SK-N-MC (cell line): ENCODE data around the gene HOXA6.

Experiments used
- EZH2 ChIP-seq: fragments of 200-600 bp; sonication (generic); IDR thresholded peaks from one replicate; pipeline ENCODE4 v1.6.1; 2017; ENCODE audit warnings: antibody characterized with exemption
- FOXP2 ChIP-seq: optimal IDR thresholded peaks from 2 replicates; pipeline ENCODE3; 2011; ENCODE audit warnings: mild to moderate bottlenecking, moderate library complexity; ENCODE audit not compliant: insufficient read depth; ENCODE audit errors: extremely low read length, control extremely low read depth
- POLR2AphosphoS5 ChIP-seq: IDR thresholded peaks from 2 replicates; pipeline ENCODE4 v1.6.1; 2012; ENCODE audit warnings: mild to moderate bottlenecking, low read depth, low read length, borderline replicate concordance

DNA sequence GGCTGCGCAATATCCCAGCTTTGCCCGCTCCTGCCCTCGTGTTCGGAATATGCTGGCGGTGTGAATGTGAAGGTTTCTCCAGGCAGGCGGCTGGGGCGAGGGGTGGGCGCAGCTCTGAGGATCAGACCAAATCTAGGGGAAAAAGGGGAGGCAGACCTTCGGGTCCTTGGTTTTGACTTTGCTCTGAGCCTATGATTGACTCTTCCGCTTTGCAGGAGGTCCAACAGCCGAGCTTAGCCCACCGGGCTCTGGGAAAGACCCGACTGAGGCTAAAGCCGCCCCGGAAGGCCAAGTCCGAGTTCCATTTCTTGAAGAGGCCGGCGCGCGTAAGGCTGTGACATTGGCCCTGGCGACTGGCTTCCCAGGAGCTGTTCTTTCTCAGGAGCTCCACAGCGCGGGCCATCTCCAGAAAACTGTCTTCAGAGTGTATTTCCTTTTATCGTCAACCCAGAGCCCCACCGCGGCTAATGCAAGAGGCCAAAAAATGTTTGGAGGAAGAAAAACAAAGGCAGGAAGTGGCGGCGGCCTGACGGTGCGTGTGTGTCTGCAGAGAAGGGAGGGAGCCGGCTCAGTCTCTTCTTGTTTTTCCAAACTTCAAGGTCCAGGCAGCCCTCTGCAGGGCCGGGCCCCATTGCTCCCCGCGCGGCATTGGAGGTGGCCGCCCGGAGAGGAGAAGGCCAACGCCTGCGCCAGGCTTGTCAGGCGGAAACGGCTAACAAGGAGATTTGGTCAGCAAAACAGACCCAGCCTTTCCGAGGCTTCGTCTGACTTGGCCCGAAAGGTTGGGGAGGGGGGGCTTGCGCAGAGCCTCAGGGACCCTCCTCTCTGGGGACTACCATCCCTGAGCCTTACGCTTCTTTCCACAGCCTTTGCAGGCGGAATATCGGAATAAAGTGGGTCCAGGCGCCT is 41.1 kb upstream of the HOXA6 start:
- TF ChIP-seq POLR2AphosphoS5 = no peak
- no peak for TF ChIP-seq EZH2
- no peak for TF ChIP-seq FOXP2
